Measurements from ENCODE around the gene DAP. TPM values are rescaled to one million over a fixed set of nuclear protein-coding genes. Genes with fewer than 3 reads are reported as not detected.

The DAP gene
- total and polyA plus RNA-seq, 2 experiments from 2014 or later, result 35.7 to 37.6 TPM

GRCh38 chr5:10743526-10743925, 17.5 kb downstream of the DAP start:
- ATAC-seq, result no peak
- peaks cover 13% of the 10 kb centered on the region for H3K9me3 Mint-ChIP-seq
- no peaks in the 10 kb centered on the region for H3K9me2 ChIP-seq (ENCODE audit: insufficient read depth)
- no peaks in the 10 kb centered on the region for H3F3A ChIP-seq (replicated peaks; ENCODE audit: low read depth)
- H3K4me3 ChIP-seq, result no peak overlapping the region
- no peaks in the 10 kb centered on the region for H3K79me2 ChIP-seq (replicated peaks; ENCODE audit: insufficient read depth)
- H3K36me3 ChIP-seq (ENCODE audit: insufficient read depth), result peaks cover 13% of the 10 kb centered on the region
- peaks cover 59% of the 10 kb centered on the region for H3K36me3 Mint-ChIP-seq (ENCODE audit: low read depth)
- H2AFZ ChIP-seq, result no peak overlapping the region
- no peak overlapping the region for H3K4me2 ChIP-seq
- no peak overlapping the region for H3K4me3 Mint-ChIP-seq
- H3K27me3 ChIP-seq (ENCODE audit: insufficient read depth), result no peaks in the 10 kb centered on the region
- H3K4me1 ChIP-seq (ENCODE audit: insufficient read depth), result no peaks in the 10 kb centered on the region
- H3K4me1 Mint-ChIP-seq, result no peaks in the 10 kb centered on the region
- TF ChIP-seq STAT1 (IDR thresholded peaks at IDR 0.05; ENCODE audit: unreplicated experiment) (no peak), REST (IDR thresholded peaks at IDR 0.05; ENCODE audit: unreplicated experiment) (no peak), POLR2AphosphoS5 (IDR thresholded peaks at IDR 0.05; ENCODE audit: low read depth) (no peak), JUNB (IDR thresholded peaks at IDR 0.05; ENCODE audit: unreplicated experiment) (no peak), CREB1 (CRISPR knock-in tag; IDR thresholded peaks at IDR 0.05; ENCODE audit: low read depth) (no peak), ZNF331 (CRISPR knock-in tag; IDR thresholded peaks at IDR 0.05; ENCODE audit: low read depth) (no peak), CTCF (conservative IDR thresholded peaks at IDR 0.05; ENCODE audit: low read depth in 2 of 2) (no peak), EZH2phosphoT487 (IDR thresholded peaks at IDR 0.05; ENCODE audit: unreplicated experiment) (no peak)
- DNase-seq (ENCODE audit: low spot score), result no peak
- H3K27me3 Mint-ChIP-seq (ENCODE audit: insufficient read depth, low read depth, poor library complexity), result peaks cover 1% of the 10 kb centered on the region
- H3K27ac ChIP-seq (ENCODE audit: low read depth), result no peak overlapping the region
- H3K27ac Mint-ChIP-seq, result no peak overlapping the region
- no peaks in the 10 kb centered on the region for H4K20me1 ChIP-seq (replicated peaks; ENCODE audit: insufficient read depth)

DNA sequence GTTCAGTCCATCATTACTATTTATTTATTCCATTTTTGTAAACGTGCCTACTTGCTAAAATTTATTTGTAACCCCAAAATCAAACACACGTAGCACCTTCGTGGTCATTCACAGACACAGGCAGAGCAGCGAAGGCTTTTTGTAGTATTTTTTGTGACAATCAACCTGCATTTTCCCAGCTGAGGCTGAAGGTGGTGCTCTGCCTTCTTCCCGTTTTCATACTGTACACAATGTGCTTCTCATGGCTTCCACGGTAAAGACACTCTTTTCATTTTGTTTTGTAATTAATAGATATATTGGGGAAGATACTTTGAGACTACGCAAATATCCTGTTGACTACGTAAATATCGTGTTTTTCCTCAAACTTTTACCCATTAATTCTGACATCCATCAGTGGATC, 19.4 kb downstream of the DAP start:
- H3K27me3 Mint-ChIP-seq (ENCODE audit: insufficient read depth, low read depth, poor library complexity), result peaks cover 1% of the 10 kb centered on the region
- no peak overlapping the region for H3K27ac Mint-ChIP-seq
- Histone ChIP-seq H3K27ac (ENCODE audit: low read depth) (no peak overlapping the region), H3K4me1 (ENCODE audit: insufficient read depth) (no peaks in the 10 kb centered on the region), H4K20me1 (replicated peaks; ENCODE audit: insufficient read depth) (no peaks in the 10 kb centered on the region), H3K4me3 (no peak overlapping the region), H3K36me3 (ENCODE audit: insufficient read depth) (peaks cover 13% of the 10 kb centered on the region), H3K4me2 (no peak overlapping the region), H3K27me3 (ENCODE audit: insufficient read depth) (no peaks in the 10 kb centered on the region), H3K79me2 (replicated peaks; ENCODE audit: insufficient read depth) (no peaks in the 10 kb centered on the region), H2AFZ (no peak overlapping the region), H3K9me2 (ENCODE audit: insufficient read depth) (no peaks in the 10 kb centered on the region), H3F3A (replicated peaks; ENCODE audit: low read depth) (no peaks in the 10 kb centered on the region)
- peaks cover 63% of the 10 kb centered on the region for H3K36me3 Mint-ChIP-seq (ENCODE audit: low read depth)
- peaks cover 13% of the 10 kb centered on the region for H3K9me3 Mint-ChIP-seq
- no peak for TF ChIP-seq REST (IDR thresholded peaks at IDR 0.05; ENCODE audit: unreplicated experiment)
- TF ChIP-seq CTCF (conservative IDR thresholded peaks at IDR 0.05; ENCODE audit: low read depth in 2 of 2), result peak; percentile 40 to 51
- no peaks in the 10 kb centered on the region for H3K4me1 Mint-ChIP-seq
- no peak overlapping the region for H3K4me3 Mint-ChIP-seq
- ATAC-seq, result no peak
- DNase-seq (ENCODE audit: low spot score), result no peak
